Central memory CD8-positive, alpha-beta T cell (primary cell): ENCODE results near the gene TRIM13.
"Not testable (repeated sequence)": the region's sequence is repeated elsewhere in the genome, so short reads cannot be mapped to it uniquely, and the experiment has no call there.

ENCODE experiments used
- ATAC-seq: fragments of 150-1000 bp; cut with Tn5 transposase; replicated peaks from 2 replicates; pipeline ENCODE4 v1.10.0; 2022; ENCODE audit warnings: mild to moderate bottlenecking, moderate FRiP score, moderate number of reproducible peaks; ENCODE audit not compliant: poor library complexity, severe bottlenecking; ENCODE audit errors: extremely low read depth
- DNase-seq, 2 donors: peaks; one replicate each; pipeline ENCODE4 v3.0.0; 2021; ENCODE audit warnings: low spot score in 2 of 2
- H3K27ac Mint-ChIP-seq: one replicate; pipeline ENCODE4 v1.8.0; 2022; ENCODE audit warnings: low read depth, mild to moderate bottlenecking, moderate library complexity, mixed read lengths
- H3K27me3 Mint-ChIP-seq: one replicate; pipeline ENCODE4 v1.8.0; 2022; ENCODE audit warnings: mixed read lengths
- H3K36me3 Mint-ChIP-seq: one replicate; pipeline ENCODE4 v1.8.0; 2022; ENCODE audit warnings: mild to moderate bottlenecking, moderate library complexity, mixed read lengths; ENCODE audit not compliant: insufficient read depth
- H3K4me1 Mint-ChIP-seq: one replicate; pipeline ENCODE4 v1.8.0; 2022; ENCODE audit warnings: mixed read lengths
- H3K4me3 Mint-ChIP-seq: one replicate; pipeline ENCODE4 v1.8.0; 2022; ENCODE audit warnings: mild to moderate bottlenecking, moderate library complexity, mixed read lengths
- H3K9me3 Mint-ChIP-seq: one replicate; pipeline ENCODE4 v1.8.0; 2022; ENCODE audit warnings: mixed read lengths

TRIM13 gene

DNA sequence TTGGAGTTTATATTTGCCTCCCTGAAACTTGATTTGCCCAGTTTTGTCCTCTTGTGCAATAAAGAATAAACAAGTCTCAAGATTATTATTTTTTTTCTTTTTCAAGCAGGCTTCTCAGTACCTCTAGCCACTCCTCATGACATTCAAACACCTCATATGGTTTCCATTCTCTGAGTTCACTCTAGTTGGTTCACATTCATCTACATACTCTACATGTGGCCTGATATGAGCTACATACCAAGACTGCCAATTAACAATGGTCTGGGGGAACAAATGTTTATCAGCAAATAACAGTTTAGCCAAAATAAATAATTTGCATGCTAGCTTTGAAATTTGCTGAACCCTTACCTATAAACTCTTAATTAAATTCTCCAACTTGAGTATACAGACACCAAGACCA is 40.9 kb downstream of the TRIM13 start:
- Mint-ChIP-seq H3K27me3 (no peaks in the 10 kb centered on the region), H3K4me3 (no peak overlapping the region), H3K27ac (no peak overlapping the region), H3K4me1 (no peaks in the 10 kb centered on the region), H3K9me3 (no peaks in the 10 kb centered on the region), H3K36me3 (peaks cover 7% of the 10 kb centered on the region)
- no peak for DNase-seq
- no peak for ATAC-seq

DNA sequence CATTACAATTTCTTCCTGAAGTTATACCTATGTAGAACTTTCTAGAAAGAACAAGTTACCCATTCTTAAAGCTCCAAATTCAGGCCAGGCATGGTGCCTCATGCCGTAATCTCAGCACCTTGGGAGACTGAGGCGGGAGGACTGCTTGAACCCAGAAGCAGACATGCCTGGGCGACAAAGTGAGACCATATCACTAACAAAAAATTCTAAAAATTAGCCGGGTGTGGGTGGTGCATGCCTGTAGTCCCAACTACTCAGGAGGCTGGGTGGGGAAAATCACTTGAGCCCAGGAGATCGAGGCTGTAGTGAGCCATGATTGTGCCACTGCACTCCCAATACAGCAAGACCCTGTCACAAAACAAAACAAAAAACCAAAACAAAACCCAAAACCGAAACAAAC is 41.4 kb downstream of the TRIM13 start:
- ATAC-seq: no peak
- no peaks in the 10 kb centered on the region for H3K4me1 Mint-ChIP-seq
- no peaks in the 10 kb centered on the region for H3K9me3 Mint-ChIP-seq
- H3K27me3 Mint-ChIP-seq: no peaks in the 10 kb centered on the region
- no peak overlapping the region for H3K27ac Mint-ChIP-seq
- H3K4me3 Mint-ChIP-seq: no peak overlapping the region
- no peak for DNase-seq
- H3K36me3 Mint-ChIP-seq: peaks cover 7% of the 10 kb centered on the region

DNA sequence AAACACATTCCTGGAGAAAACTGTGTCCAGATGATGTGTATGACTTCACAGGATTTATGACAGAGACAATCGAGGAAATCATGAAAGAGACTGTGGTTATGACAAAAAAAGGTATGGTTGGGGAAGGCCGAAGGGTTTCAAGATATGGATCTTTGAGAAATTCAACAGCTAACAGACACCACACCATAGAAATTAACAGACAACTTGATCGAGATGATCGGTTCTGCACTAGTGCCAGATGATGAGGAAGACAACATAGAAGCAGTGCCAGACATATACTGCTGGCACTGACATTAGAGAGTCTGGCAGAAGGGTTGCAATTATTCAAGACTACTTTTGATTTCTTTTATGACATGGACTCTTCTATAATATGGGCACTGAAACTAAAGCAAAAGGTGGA is 55.6 kb downstream of the TRIM13 start:
- Mint-ChIP-seq H3K4me3 (no peak overlapping the region), H3K27me3 (no peaks in the 10 kb centered on the region), H3K27ac (no peak overlapping the region), H3K36me3 (peaks cover 9% of the 10 kb centered on the region), H3K9me3 (no peaks in the 10 kb centered on the region), H3K4me1 (peaks cover 6% of the 10 kb centered on the region)
- DNase-seq (no peak), ATAC-seq (no peak)

DNA sequence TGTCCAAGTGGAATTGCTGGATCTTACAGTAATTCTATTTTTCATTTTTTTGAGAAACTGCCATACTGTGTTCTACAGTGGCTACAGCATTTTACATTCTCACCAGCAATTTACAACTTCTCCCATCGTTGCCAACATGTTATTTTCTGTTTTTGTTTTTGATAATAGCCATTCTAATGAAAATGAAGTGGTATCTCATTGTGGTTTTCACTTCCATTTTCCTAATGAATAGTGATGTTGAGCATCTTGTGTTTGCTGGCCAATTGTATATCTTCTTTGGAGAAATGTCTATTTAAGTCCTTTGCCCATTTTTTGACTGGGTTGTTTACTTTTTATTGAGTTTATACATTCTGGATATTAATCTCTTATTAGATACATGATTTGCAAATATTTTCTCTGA is 57.0 kb downstream of the TRIM13 start:
- H3K36me3 Mint-ChIP-seq: peaks cover 9% of the 10 kb centered on the region
- H3K27me3 Mint-ChIP-seq: no peaks in the 10 kb centered on the region
- no peak overlapping the region for H3K4me3 Mint-ChIP-seq
- H3K27ac Mint-ChIP-seq: no peak overlapping the region
- peaks cover 6% of the 10 kb centered on the region for H3K4me1 Mint-ChIP-seq
- DNase-seq: no peak
- no peaks in the 10 kb centered on the region for H3K9me3 Mint-ChIP-seq
- no peak for ATAC-seq

- Mint-ChIP-seq H3K4me1 (peaks cover 6% of the 10 kb centered on the region), H3K27me3 (no peaks in the 10 kb centered on the region), H3K9me3 (no peaks in the 10 kb centered on the region), H3K4me3 (no peak overlapping the region), H3K27ac (no peak overlapping the region), H3K36me3 (peaks cover 9% of the 10 kb centered on the region)
- ATAC-seq: no peak
- no peak for DNase-seq
Observed at GRCh38 chr13:50055454-50055853, 58.6 kb downstream of the TRIM13 start.

DNA sequence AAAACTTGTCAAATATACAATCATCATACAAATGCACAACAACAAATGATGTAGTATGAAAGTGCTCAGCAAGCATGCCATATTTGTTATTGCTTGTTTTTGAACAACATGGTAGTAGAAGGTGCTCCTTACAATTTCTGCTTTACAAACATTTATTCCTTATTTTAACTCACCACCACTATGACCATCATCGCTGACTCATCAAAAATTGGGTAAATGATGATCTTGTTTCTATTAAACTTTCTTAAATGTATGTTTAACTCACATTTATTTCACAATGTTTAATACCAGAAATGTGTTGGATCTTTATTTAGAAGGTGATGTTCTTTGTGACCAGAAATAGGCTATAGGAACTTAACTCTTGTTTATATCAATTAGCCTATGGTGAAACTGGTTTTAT is 63.9 kb downstream of the TRIM13 start:
- no peaks in the 10 kb centered on the region for H3K9me3 Mint-ChIP-seq
- peaks cover 5% of the 10 kb centered on the region for H3K36me3 Mint-ChIP-seq
- no peaks in the 10 kb centered on the region for H3K27me3 Mint-ChIP-seq
- DNase-seq: no peak
- H3K4me3 Mint-ChIP-seq: no peak overlapping the region
- no peak for ATAC-seq
- peaks cover 3% of the 10 kb centered on the region for H3K4me1 Mint-ChIP-seq
- no peak overlapping the region for H3K27ac Mint-ChIP-seq

GRCh38 chr13:50062336-50062735 is 65.5 kb downstream of the TRIM13 start:
- H3K27ac Mint-ChIP-seq, H3K9me3 Mint-ChIP-seq, ATAC-seq, H3K4me3 Mint-ChIP-seq, H3K27me3 Mint-ChIP-seq, H3K4me1 Mint-ChIP-seq, DNase-seq: not testable (repeated sequence)
- peaks cover 12% of the 10 kb centered on the region for H3K36me3 Mint-ChIP-seq

- H3K27ac Mint-ChIP-seq: no peak overlapping the region
- no peaks in the 10 kb centered on the region for H3K9me3 Mint-ChIP-seq
- no peak for ATAC-seq
- no peak for DNase-seq
- no peak overlapping the region for H3K4me3 Mint-ChIP-seq
- H3K4me1 Mint-ChIP-seq: peaks cover 14% of the 10 kb centered on the region
- H3K27me3 Mint-ChIP-seq: no peaks in the 10 kb centered on the region
- peaks cover 14% of the 10 kb centered on the region for H3K36me3 Mint-ChIP-seq
Observed at GRCh38 chr13:50065712-50066111, 68.9 kb downstream of the TRIM13 start.
